Subcutaneous adipose tissue (tissue), 4 donors: ENCODE measurements around the gene PPARG. TPM values are rescaled to one million over a fixed set of nuclear protein-coding genes. Genes with fewer than 3 reads are reported as not detected.

Experiments used
- CTCF ChIP-seq: fragments of 450-650 bp; IDR thresholded peaks from one replicate; pipeline ENCODE4 v1.5.1; 2016; ENCODE audit warnings: low read depth, mild to moderate bottlenecking, control low read depth, antibody characterized with exemption, moderate library complexity
- total RNA-seq, 4 donors: library from RNA; depleted of rRNA; stranded (reverse); fragments of >200 nt; gene quantifications; one replicate each; pipeline ENCODE4 v1.1.0, GENCODE V29; 2016

Gene PPARG
- total RNA-seq, 4 donors from 2014 or later = 223 to 357 (median 337) TPM

GRCh38 chr3:12437861-12438260, 149.0 kb downstream of the PPARG start:
- TF ChIP-seq CTCF = no peak

- TF ChIP-seq CTCF = no peak
Measured at GRCh38 chr3:12438318-12438717, 149.4 kb downstream of the PPARG start.

GRCh38 chr3:12439161-12439940, 150.5 kb downstream of the PPARG start:
- TF ChIP-seq CTCF = no peak

- no peak for TF ChIP-seq CTCF
Measured at GRCh38 chr3:12440927-12441714, 152.3 kb downstream of the PPARG start.

- no peak for TF ChIP-seq CTCF
Measured at GRCh38 chr3:12442654-12443501, 154.0 kb downstream of the PPARG start.

- no peak for TF ChIP-seq CTCF
Measured at GRCh38 chr3:12443781-12444522, 155.1 kb downstream of the PPARG start.
